Measurements from ENCODE around the gene F5. TPM values are rescaled to one million over a fixed set of nuclear protein-coding genes. Genes with fewer than 3 reads are reported as not detected.

F5 gene
- polyA plus RNA-seq, 3 donors = 6.5 to 14.5 (median 7.1) TPM

- Histone ChIP-seq H3K36me3 (replicated peaks in 1 of 2; ENCODE audit: control insufficient read depth in 1 of 2, insufficient read depth in 2 of 2, low read length in 2 of 2) (peaks cover 46 to 97% of the 10 kb centered on the region in 2 donors), H3K4me3 (replicated peaks in 1 of 3; ENCODE audit: low read depth in 2 of 3, low read length in 3 of 3) (no peak overlapping the region), H3K4me2 (replicated peaks; ENCODE audit: extremely low read depth, low read length, poor library complexity, severe bottlenecking) (no peak overlapping the region), H3K4me1 (ENCODE audit: control insufficient read depth in 1 of 2, insufficient read depth in 2 of 2, low read length in 2 of 2) (peaks cover 19 to 22% of the 10 kb centered on the region in 2 donors), H4K20me1 (ENCODE audit: insufficient read depth, low read length) (no peaks in the 10 kb centered on the region), H3K27ac (ENCODE audit: low read depth in 1 of 2, low read length in 2 of 2) (no peak overlapping the region), H3K79me2 (ENCODE audit: insufficient read depth, low read length) (no peaks in the 10 kb centered on the region), H3K9ac (ENCODE audit: insufficient read depth, low read length, poor library complexity, severe bottlenecking) (no peak overlapping the region), H3K9me3 (replicated peaks in 1 of 2; ENCODE audit: control insufficient read depth in 1 of 2, insufficient read depth in 1 of 2, low read length in 2 of 2) (no peaks in the 10 kb centered on the region), H2AFZ (ENCODE audit: insufficient read depth, low read depth, low read length, poor library complexity, severe bottlenecking) (no peak overlapping the region), H3K27me3 (ENCODE audit: control insufficient read depth in 2 of 2, insufficient read depth in 2 of 2, low read length in 2 of 2) (no peaks in the 10 kb centered on the region)
- intact Hi-C loops (cut with micrococcal nuclease) = no loop called here
- TF ChIP-seq CTCF (IDR thresholded peaks at IDR 0.05) = no peak
- 100% methylated on average over 2 of the region's 3 CpGs for WGBS (ENCODE audit: insufficient coverage)
- no peak overlapping the region for H3K27ac Mint-ChIP-seq
- H3K9me3 Mint-ChIP-seq = peaks cover 0 to 5% (median 0%) of the 10 kb centered on the region in 7 donors
- H3K4me1 Mint-ChIP-seq = peaks cover 20% of the 10 kb centered on the region
- H3K27me3 Mint-ChIP-seq (ENCODE audit: low read depth in 3 of 3) = no peaks in the 10 kb centered on the region
- no peak for DNase-seq
- H3K36me3 Mint-ChIP-seq = peaks cover 81 to 92% of the 10 kb centered on the region in 2 donors
- H3K4me3 Mint-ChIP-seq = no peak overlapping the region
Observed at GRCh38 chr1:169530448-169530847, 55.8 kb downstream of the F5 start.

DNA sequence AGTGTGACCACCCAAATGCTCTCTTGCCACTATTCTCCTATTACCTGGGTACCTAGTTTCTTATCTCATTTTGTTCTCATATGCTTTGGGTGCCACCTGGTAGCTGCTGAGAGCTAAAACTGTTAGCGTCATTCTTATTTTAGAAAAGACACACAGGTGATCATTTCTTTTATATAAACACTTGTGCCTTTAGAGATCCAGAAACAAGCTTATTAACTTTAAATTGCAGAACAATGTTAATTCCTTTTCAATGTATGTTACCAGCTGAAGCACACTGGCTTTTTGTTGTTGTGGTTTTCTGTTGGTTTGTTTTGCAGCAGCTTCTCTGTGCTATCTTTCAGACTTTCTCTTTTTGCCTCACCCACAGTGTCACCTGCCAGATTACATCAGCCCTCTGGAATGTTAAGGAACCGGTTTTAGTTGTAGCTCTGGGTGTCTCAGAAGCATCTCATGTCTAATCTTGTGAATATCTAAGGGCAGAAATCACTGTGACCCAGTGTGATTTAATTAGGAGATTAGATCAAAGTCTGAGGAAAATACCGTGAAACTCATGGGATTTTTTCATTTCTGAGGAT lies 57.1 kb downstream of the F5 start:
- Mint-ChIP-seq H3K27ac (peak overlapping the region in 4 of 7 donors; percentile 9 to 67 (median 42)), H3K27me3 (ENCODE audit: low read depth in 3 of 3) (no peaks in the 10 kb centered on the region), H3K4me3 (no peak overlapping the region), H3K4me1 (peaks cover 20% of the 10 kb centered on the region), H3K36me3 (peaks cover 82 to 93% of the 10 kb centered on the region in 2 donors), H3K9me3 (peaks cover 0 to 5% (median 0%) of the 10 kb centered on the region in 7 donors)
- no peak for DNase-seq
- Histone ChIP-seq H3K79me2 (ENCODE audit: insufficient read depth, low read length) (no peaks in the 10 kb centered on the region), H3K36me3 (replicated peaks in 1 of 2; ENCODE audit: control insufficient read depth in 1 of 2, insufficient read depth in 2 of 2, low read length in 2 of 2) (peaks cover 54 to 97% of the 10 kb centered on the region in 2 donors), H3K9ac (ENCODE audit: insufficient read depth, low read length, poor library complexity, severe bottlenecking) (no peak overlapping the region), H3K9me3 (replicated peaks in 1 of 2; ENCODE audit: control insufficient read depth in 1 of 2, insufficient read depth in 1 of 2, low read length in 2 of 2) (no peaks in the 10 kb centered on the region), H3K27ac (ENCODE audit: low read depth in 1 of 2, low read length in 2 of 2) (peak overlapping the region in 1 of 2 donors; percentile 68), H2AFZ (ENCODE audit: insufficient read depth, low read depth, low read length, poor library complexity, severe bottlenecking) (no peak overlapping the region), H3K4me1 (ENCODE audit: control insufficient read depth in 1 of 2, insufficient read depth in 2 of 2, low read length in 2 of 2) (peaks cover 19 to 22% of the 10 kb centered on the region in 2 donors), H3K4me2 (replicated peaks; ENCODE audit: extremely low read depth, low read length, poor library complexity, severe bottlenecking) (no peak overlapping the region), H3K27me3 (ENCODE audit: control insufficient read depth in 2 of 2, insufficient read depth in 2 of 2, low read length in 2 of 2) (no peaks in the 10 kb centered on the region), H3K4me3 (replicated peaks in 1 of 3; ENCODE audit: low read depth in 2 of 3, low read length in 3 of 3) (no peak overlapping the region), H4K20me1 (ENCODE audit: insufficient read depth, low read length) (no peaks in the 10 kb centered on the region)
- intact Hi-C loops (cut with micrococcal nuclease) = no loop called here
- 0% methylated on average over 1 of the region's 3 CpGs for WGBS (ENCODE audit: insufficient coverage)
- TF ChIP-seq CTCF (IDR thresholded peaks at IDR 0.05) = no peak

Data from CD14-positive monocyte (primary cell).